DMS114 treated with DMSO at 0.1 percent for 48 hours (cell line): ENCODE measurements around the gene SCAMP3.

Source experiments
- DNase-seq: peaks from one replicate; lab custom pipeline; 2025; ENCODE audit not compliant: unreplicated experiment; lab: John Stamatoyannopoulos, UW

Gene SCAMP3

DNA sequence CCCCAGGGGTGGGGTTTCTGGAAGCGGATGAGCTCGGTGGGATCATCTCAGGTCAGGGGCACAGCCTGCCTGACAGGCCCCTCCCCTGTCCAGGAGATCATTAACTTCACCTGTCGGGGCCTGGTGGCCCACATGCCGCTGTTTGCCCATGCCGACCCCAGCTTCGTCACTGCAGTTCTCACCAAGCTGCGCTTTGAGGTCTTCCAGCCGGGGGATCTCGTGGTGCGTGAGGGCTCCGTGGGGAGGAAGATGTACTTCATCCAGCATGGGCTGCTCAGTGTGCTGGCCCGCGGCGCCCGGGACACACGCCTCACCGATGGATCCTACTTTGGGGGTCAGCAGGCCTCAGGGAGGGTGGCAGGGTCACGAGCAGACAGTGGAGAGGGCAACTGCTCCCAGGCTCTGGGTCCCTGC is 23.5 kb upstream of the SCAMP3 start:
- DNase-seq: no peak

GRCh38 chr1:155285063-155285462 is 22.9 kb upstream of the SCAMP3 start:
- no peak for DNase-seq

- DNase-seq: no peak
These were observed 22.3 kb upstream of the SCAMP3 start for GRCh38 chr1:155284476-155284875.

GRCh38 chr1:155282488-155283091 is 20.4 kb upstream of the SCAMP3 start:
- no peak for DNase-seq

DNA sequence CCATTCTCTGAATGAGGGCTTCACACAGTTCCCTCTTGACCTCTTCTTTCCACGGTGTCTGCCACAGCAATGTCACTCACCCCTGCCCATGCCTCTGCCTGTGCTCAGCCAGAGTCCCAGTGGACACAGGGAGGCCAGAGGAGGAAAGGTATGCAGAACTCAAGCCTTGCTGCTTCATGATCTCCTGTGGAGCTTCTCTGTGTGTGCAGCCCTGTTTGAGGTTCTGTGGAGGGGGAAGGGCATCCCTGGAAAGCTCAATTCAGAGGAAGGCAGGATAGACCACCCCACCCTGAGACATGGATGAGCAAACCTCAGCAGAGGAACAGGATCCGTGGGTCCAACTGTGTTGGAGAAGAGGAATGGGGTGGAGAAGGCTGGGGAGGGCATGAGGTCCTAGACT is 17.1 kb upstream of the SCAMP3 start:
- DNase-seq: no peak

GRCh38 chr1:155278689-155279160 is 16.6 kb upstream of the SCAMP3 start:
- no peak for DNase-seq

- DNase-seq: peak; percentile 51
These were observed 15.9 kb upstream of the SCAMP3 start for GRCh38 chr1:155277902-155278688.

DNA sequence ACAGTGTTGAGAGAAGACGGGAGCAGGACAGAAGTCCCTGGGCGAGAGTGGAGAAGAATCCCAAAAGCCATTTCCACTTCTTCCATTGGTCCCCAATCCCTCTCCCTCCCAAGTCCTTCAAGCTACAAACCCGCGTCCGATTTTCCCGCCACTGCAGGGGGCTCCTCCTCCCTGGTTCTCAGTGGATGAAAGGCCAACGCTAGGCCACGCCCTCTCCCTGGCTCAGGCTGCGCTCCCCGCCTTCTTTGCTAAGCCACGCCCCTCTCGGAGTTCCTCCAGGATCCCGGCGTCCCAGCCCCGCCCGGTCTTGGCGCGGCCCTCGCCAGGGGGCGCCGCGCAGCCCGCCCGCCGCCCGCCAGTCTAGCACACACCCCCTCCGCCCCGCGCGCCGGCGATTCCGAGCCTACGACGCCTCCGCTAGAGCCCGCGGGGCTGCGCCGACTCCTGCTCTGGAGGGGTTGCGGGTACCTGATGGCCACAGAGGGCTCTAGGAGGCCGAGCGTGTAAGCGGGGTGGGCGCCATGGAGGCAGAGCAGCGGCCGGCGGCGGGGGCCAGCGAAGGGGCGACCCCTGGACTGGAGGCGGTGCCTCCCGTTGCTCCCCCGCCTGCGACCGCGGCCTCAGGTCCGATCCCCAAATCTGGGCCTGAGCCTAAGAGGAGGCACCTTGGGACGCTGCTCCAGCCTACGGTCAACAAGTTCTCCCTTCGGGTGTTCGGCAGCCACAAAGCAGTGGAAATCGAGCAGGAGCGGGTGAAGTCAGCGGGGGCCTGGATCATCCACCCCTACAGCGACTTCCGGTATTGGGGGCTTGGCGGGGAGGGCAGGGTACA is 15.1 kb upstream of the SCAMP3 start, which contains the start of gene HCN3:
TSS of gene HCN3 (plus strand) at position 394 of the 832 bp plus-strand sequence. CDS start at position 522, 128 bp downstream.
- DNase-seq: peak; percentile 99

GRCh38 chr1:155273343-155274245 is 11.4 kb upstream of the SCAMP3 start, which contains the start of gene CLK2:
Gene CLK2, minus strand, starts transcription at chr1:155273504. Its CDS starts 2,527 bp downstream, at chr1:155270977.
- peak; percentile 95 for DNase-seq

- DNase-seq: peak; percentile 67
These were observed 10.5 kb upstream of the SCAMP3 start for GRCh38 chr1:155272466-155273342.

DNA sequence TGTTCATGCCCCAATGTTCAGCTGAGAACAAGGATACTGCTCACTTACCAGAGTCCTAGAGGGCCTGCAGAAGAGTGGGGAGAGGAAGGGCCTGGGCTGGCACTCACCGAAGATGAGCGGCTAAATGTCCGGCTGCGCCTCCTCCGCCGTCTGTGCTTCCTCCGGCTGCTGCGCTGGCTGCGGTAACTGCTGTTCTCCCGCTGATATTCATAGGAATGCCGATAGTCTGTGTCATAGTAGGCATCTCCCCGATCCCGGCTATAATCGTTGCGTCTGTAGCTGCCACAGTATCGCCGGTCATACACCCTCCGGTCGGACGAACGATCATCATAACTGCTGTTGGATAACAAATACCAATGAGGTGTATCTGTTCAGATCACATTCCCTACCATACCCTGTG is 7.2 kb upstream of the SCAMP3 start:
- no peak for DNase-seq

- DNase-seq: no peak
These were observed 6.5 kb upstream of the SCAMP3 start for GRCh38 chr1:155268630-155269029.

DNA sequence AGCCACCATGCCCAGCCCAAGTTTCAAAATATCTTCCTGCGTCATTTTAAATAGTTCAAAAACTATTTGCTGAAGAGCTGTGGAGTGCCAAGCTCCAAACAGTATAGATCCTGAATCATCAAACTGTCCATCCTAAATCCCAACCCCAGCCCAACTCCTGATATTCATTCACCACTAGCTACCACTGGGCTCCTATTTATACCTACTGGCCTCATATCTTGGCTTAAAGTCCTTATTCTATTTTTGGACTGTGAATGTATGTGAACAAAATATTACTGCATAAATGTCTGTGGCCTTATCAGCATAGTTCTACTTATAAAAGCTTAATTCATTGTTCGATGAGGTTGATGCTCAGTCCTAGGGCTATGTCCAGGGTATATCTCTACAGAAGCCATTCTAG is 5.2 kb upstream of the SCAMP3 start:
- DNase-seq: no peak

GRCh38 chr1:155266553-155266952 is 4.4 kb upstream of the SCAMP3 start:
- no peak for DNase-seq

DNA sequence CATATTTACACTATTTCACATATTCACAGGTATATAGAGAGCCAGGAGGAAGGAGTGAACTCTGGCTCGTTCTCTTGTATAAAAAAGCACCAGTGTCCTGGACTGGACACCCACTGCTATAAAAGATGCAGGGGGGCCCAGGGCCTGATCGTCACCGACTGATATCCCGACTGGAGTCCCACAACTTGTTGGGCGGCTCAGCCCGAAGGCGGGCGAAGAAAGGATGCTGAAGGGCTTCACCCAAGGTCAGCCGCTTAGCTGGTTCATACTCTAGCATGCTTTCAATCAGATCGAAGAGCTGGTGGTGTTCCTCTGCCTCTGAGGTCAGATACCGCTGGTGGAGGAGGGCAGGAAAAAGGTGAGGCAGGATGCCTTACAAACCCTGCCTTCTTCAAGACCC is 907 bp upstream of the SCAMP3 start:
- no peak for DNase-seq

GRCh38 chr1:155261493-155261851 is 688 bp downstream of the SCAMP3 start:
- no peak for DNase-seq

- DNase-seq: no peak
These were observed 1.9 kb downstream of the SCAMP3 start for GRCh38 chr1:155260276-155260675.

- no peak for DNase-seq
These were observed 5.9 kb downstream of the SCAMP3 start for GRCh38 chr1:155256058-155256852.
